AG08395 (cell line): ENCODE results near the gene CALHM2.
A peak's percentile ranks its signal among the peaks of the same experiment; 100 is the strongest.
"Not testable (repeated sequence)": the region's sequence is repeated elsewhere in the genome, so short reads cannot be mapped to it uniquely, and the experiment has no call there.

ENCODE experiments used
- DNase-seq: peaks from one replicate; pipeline ENCODE4 v3.0.0; 2012; ENCODE audit warnings: mixed read lengths, low spot score

Gene CALHM2

GRCh38 chr10:103449208-103450144, 2.7 kb downstream of the CALHM2 start:
- no peak for DNase-seq

DNA sequence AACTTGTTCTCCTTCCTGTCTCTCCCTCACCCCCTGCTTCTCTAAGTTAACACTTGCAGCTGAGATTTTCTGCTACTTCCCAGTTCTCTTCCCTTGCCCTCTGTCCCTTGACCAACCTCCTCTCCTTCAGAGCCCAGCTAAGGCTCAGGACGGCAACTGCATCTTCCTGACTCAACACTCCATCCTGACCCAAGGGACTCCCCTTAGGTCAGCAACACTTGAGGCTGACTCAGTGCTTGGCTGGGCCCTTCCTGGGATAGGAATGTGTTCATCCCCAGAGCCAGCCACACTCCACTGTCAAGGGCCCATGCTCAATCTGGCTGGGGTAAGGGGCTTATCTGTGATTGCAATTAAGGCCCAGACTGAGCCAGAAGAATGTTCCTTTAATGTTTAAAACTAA, 3.4 kb downstream of the CALHM2 start:
- peak; percentile 92 for DNase-seq

- no peak for DNase-seq
Observed at GRCh38 chr10:103447187-103447586, 5.0 kb downstream of the CALHM2 start.

DNA sequence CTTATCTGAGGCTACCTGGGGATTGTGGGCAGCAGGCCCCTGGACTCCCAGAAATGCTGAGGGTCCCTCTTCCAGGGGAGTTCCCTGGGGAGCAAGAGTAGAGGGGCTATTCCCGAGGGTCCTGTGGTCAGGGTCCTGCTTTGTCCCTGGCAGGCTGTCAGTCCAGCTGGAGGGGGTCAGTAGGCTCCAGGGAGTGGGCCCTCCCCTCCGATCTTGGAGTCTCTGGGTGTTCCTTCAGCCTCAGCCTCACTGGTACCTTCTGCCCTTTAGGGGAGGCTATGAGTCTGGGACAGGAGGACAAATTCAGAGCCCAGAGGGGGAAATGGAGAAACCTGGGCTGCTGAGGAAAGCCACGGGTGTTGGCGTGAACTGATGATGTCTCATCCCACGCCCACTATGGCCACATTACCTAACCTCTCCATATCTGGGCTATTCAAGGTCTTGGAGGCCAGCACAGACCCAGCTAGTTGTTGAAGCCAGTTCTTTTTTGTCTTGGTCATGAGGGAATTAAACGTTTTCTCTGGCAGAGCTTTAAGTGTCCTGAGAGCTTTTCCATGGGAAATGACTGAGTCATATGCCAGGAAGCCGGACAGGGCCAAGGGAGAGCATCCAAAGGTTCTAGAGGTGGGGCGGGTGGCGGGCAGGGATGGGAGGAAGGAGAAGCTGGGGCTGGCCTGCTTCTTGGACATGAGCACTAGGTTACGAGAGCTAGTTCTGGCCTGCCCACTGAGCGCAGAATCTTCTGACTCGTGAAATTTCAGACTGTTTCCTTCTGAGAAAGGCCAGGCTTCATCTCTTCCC, 6.2 kb downstream of the CALHM2 start:
- DNase-seq = peak; percentile 82

DNA sequence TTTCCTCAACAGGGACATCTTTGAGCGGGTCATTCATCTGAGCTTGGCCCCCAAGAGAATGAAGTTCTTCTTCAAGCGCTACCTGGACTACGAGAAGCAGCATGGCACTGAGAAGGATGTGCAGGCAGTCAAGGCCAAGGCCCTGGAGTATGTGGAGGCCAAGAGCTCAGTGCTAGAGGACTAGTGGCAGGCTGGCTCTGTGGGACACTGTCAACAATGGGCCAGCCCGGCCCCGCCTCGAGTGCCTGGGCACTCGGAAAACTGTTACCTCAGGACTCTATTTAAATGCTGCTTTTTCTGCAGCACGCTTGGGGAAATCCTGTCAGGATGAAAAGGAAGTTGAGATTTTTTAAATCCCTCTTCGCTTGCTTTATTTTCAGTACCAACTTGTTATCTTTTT, 6.8 kb downstream of the CALHM2 start:
- no peak for DNase-seq

- DNase-seq = no peak
Observed at GRCh38 chr10:103444478-103444877, 7.7 kb downstream of the CALHM2 start.

DNA sequence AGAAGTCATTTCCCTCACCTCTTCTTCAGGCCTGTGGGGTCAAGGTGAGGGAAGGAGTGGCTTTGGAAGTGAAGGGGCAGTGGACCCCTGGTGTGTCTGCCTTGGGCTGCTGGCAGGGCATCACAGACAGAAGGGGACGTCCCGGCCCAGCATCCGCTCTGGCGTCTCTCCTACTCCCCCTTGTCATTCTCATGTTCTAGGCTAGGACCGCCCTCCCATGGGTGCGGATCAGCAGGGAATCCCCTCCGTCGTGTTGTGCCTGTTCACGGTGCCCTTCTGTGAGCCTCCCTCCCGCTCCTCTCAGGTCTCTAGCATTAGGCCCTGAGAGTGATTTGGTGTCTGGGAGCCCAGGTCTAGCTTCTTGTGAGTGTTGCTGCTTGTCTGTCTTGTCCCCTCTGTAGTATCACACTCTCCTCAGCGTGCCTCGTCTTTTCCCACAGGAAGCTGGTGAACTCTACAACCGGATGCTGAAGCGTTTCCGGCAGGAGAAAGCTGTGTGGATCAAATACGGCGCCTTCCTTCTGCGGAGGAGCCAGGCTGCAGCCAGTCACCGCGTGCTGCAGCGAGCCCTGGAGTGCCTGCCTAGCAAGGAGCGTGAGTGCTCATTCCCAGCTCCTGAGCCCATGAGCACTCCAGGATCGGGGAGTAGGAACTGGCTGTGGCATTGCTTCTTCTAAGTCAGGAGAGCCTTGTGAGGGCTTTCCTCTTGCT, 8.5 kb downstream of the CALHM2 start:
- no peak for DNase-seq

DNA sequence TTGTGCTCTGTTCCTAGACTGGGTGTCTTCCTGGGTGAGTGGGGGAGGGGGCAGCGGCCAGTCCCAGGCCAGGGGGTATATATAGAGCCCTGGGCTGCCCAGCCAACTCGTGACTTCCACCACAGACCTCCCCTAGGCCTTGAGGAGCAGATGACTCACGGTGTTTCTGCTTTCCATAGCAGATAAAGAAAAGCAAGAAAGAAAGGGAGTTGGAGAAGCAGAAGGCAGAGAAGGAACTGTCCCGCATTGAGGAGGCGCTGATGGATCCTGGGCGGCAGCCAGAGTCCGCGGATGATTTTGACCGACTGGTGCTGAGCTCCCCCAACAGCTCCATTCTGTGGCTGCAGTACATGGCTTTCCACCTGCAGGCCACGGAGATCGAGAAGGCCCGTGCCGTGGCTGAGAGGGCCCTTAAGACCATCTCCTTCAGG, 10.1 kb downstream of the CALHM2 start:
- peak; percentile 17 for DNase-seq

GRCh38 chr10:103441611-103442010, 10.6 kb downstream of the CALHM2 start:
- no peak for DNase-seq

GRCh38 chr10:103441206-103441605, 11.0 kb downstream of the CALHM2 start:
- no peak for DNase-seq

DNA sequence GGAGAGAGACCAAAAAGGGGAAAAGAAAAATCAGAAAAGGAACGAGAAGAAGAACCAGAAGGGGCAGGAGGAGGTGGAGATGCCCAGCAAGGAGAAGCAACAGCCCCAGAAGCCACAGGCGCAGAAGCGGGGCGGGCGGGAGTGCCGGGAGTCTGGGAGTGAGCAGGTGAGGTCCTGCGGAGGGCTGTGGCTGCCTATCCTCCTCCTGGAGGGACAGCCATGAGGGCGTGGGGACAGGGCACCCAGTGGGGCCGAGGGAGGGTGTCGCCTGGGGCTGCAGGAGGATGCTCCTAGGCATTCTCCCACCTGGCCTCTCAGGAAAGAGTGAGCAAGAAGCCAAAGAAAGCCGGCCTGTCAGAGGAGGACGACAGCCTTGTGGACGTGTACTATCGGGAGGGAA, 11.8 kb downstream of the CALHM2 start:
- DNase-seq = no peak

GRCh38 chr10:103439776-103440175, 12.4 kb downstream of the CALHM2 start:
- DNase-seq = no peak

GRCh38 chr10:103433858-103434257, 18.3 kb downstream of the CALHM2 start:
- no peak for DNase-seq

- DNase-seq = no peak
Observed at GRCh38 chr10:103431902-103432301, 20.3 kb downstream of the CALHM2 start.

DNA sequence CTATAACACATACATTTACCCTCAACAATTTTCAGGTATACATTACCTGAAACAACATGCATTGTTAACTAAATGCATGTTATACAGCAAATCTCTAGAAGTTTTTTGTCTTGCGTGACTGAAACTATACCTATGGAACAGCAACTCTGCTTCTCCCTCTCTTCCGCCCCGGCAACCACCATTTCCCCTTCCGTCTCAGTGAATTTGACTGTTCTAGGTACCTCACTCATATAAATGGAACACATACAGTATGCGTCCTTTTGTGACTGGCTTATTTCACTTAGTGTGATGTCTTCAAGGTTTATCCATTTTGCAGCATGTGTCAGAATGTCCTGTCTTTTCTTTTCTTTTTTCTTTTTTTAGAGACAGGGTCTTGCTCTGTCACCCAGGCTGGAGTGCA, 22.5 kb downstream of the CALHM2 start:
- DNase-seq = no peak

DNA sequence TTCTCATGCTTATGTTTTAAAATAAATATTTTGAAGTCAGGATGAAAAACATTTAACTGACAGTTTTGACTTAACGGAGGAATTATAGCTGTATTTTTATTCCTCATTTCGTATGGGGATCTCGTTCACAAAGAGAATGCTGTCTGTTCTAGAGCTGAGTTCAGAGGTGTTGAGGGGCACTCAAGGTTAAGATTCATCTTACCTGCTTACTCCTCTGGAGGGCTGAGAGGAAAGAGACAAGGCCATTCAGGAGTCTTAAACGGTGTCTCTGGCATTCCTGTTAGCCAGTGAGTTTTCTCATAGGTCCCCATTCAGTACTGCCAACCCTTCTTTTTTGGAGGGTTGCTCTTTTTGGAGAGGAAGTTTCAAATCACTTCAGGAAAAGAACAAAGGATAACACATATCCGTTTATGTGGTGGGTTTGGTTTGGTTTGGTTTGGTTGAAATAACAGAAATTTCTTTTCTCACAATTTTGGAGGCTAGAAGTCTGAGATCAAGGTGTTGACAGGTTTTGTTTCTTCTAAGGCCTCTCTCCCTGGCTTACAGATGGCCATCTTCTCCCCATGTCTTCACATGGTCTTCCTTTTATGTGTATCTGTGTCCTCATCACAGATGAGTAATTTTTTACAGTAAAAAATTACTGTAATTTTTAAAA, 23.1 kb downstream of the CALHM2 start:
- no peak for DNase-seq

DNA sequence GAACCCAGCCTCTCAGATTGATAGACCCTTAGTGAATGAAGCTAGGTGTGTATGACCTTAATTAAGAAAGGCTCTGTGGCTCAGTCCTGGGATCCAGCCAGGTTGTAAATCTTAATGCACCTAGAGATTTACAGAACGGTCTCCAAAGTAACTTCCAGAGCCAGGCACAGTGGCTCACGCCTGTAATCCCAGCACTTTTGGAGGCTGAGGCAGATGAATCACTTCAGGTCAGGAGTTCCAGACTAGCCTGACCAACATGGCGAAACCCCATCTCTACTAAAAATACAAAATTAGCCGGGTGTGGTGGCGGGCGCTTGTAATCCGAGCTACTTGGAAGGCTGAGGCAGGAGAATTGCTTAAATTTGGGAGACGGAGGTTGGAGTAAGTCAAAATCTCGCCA, 24.3 kb downstream of the CALHM2 start:
- DNase-seq = no peak

- no peak for DNase-seq
Observed at GRCh38 chr10:103423748-103424147, 28.4 kb downstream of the CALHM2 start.

- DNase-seq = no peak
Observed at GRCh38 chr10:103419101-103419500, 33.1 kb downstream of the CALHM2 start.

DNA sequence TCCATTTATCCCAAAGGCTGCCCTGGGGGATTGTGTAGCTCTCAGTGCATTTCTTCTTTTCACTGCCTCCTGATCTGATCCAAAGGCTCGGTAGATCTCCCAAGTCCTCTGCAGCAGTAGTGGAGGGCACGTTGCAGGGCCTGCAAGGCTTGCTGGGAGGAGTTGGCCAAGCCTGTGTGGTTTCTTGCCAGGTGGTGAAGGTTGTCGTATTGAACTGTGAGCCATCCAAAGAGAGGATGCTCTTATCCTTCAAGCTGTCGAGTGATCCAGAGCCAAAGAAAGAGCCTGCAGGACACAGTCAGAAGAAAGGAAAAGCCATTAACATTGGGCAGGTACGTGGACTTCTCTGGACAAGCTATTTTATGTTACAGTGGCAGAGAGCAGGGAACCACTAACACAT, 34.6 kb downstream of the CALHM2 start:
- DNase-seq = no peak

DNA sequence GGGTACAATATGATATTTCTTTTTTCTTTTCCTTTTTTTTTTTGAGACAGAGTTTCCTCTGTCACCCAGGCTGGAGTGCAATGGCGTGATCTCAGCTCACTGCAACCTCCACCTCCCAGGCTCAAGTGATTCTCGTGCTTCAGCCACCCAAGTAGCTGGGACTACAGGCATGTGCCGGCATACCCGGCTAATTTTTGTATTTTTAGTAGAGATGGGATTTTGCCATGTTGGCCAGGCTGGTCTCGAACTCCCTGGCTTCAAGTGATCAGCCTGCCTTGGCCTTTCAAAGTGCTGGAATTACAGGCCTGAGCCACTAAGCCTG, 35.1 kb downstream of the CALHM2 start:
- DNase-seq = not testable (repeated sequence)
